Sigmoid colon (tissue), 7 donors: ENCODE data around the gene TARM1. TPM values are rescaled to one million over a fixed set of nuclear protein-coding genes. Genes with fewer than 3 reads are reported as not detected.

ENCODE experiments used
- DNase-seq: peaks from one replicate; pipeline ENCODE4 v3.0.0-alpha.2; 2019
- H3K27ac ChIP-seq, 4 donors: fragments of 200-600 bp; sonication (generic); one replicate each; pipeline ENCODE4 v1.5.1; 2016 to 2019; ENCODE audit warnings: mild to moderate bottlenecking in 1 of 4
- H3K27me3 ChIP-seq, 3 donors: fragments of 200-600 bp; sonication (generic); one replicate each; pipeline ENCODE4 v1.5.1; 2019; ENCODE audit warnings: mild to moderate bottlenecking in 1 of 3
- H3K36me3 ChIP-seq, 4 donors: fragments of 200-600 bp; sonication (generic); one replicate each; pipeline ENCODE4 v1.5.1; 2016 to 2019
- H3K4me1 ChIP-seq, 4 donors: fragments of 200-600 bp; sonication (generic); one replicate each; pipeline ENCODE4 v1.5.1; 2017 to 2019
- H3K4me3 ChIP-seq, 4 donors: fragments of 200-600 bp; sonication (generic); one replicate each; pipeline ENCODE4 v1.5.1; 2017 to 2019; ENCODE audit warnings: mild to moderate bottlenecking in 2 of 4, moderate library complexity in 1 of 4
- H3K9me3 ChIP-seq, 4 donors: fragments of 200-600 bp in 3 of 4; sonication (generic) in 3 of 4; one replicate each; pipeline versions ENCODE4 v1.5.1 to v1.6.1; 2013 to 2019
- CTCF ChIP-seq, 4 experiments: fragments of 450-650 bp in 3 of 4; fragments of 200-600 bp in 1 of 4; IDR thresholded peaks; one replicate each; pipeline ENCODE4 v1.5.1; 2016 to 2019; ENCODE audit warnings: antibody characterized with exemption in 4 of 4, mild to moderate bottlenecking in 3 of 4, moderate library complexity in 2 of 4
- EP300 ChIP-seq, 4 donors: sonication (generic); formaldehyde crosslinking; IDR thresholded peaks; one replicate each; pipeline ENCODE4 v1.6.1; 2017; ENCODE audit warnings: antibody characterized with exemption in 4 of 4
- POLR2A ChIP-seq, 2 donors: fragments of 450-650 bp; IDR thresholded peaks; one replicate each; pipeline ENCODE4 v1.6.1; 2016; ENCODE audit warnings: antibody characterized with exemption in 2 of 2, mild to moderate bottlenecking in 2 of 2, moderate library complexity in 2 of 2
- POLR2AphosphoS5 ChIP-seq, 4 donors: sonication (generic); formaldehyde crosslinking; IDR thresholded peaks; one replicate each; pipeline ENCODE4 v1.6.1; 2017; ENCODE audit warnings: antibody characterized with exemption in 4 of 4
- WGBS, 2 donors: extraction: QIAGEN DNeasy Blood & Tissue Kit; methylation state at CpG; one replicate each; pipeline ENCODE4 v1.1.7; 2013; 5-methylcytosine and 5-hydroxymethylcytosine counted together
- intact Hi-C: fragments of 100-400 bp; cut with DNase I; formaldehyde crosslinking; loops from one replicate; pipeline ENCODE4 v1.15.1; 2023
- polyA plus RNA-seq, 3 donors: library from polyadenylated mRNA; stranded (reverse); fragments of 200-250 nt; gene quantifications; one replicate each; pipeline ENCODE4 v1.2.3, GENCODE V29; 2013
- total RNA-seq, 4 donors: library from RNA; depleted of rRNA; stranded (reverse); fragments of >200 nt; gene quantifications; one replicate each; pipeline ENCODE4 v1.1.0, GENCODE V29; 2016
- donor health status: healthy with polysubstance abuse.
- donor health status: Bipolar disorder and iron deficiency.
- donor health status: healthy.

Gene TARM1
- total and polyA plus RNA-seq, 7 donors: not detected

GRCh38 chr19:54114340-54115108 is 33.4 kb upstream of the TARM1 start:
- 12 to 32% methylated on average over 28 of the region's 28 CpGs for WGBS, 2 donors
- intact Hi-C loops: loop anchor here (1.0 to 2.0 kb wide), 2 partner anchors 12 to 22 kb away; partner anchors contain the start of genes CNOT3 and NDUFA3
- Histone ChIP-seq H3K36me3 (peaks cover 0 to 41% (median 21%) of the 10 kb centered on the region in 4 donors), H3K27me3 (no peaks in the 10 kb centered on the region), H3K4me3 (peak overlapping the region; percentile 67 to 89 (median 72)), H3K9me3 (no peaks in the 10 kb centered on the region), H3K27ac (peak overlapping the region; percentile 87 to 89 (median 88)), H3K4me1 (peaks cover 2 to 29% (median 25%) of the 10 kb centered on the region in 4 donors)
- DNase-seq: no peak
- TF ChIP-seq POLR2AphosphoS5 (IDR thresholded peaks at IDR 0.05): no peak
- no peak for TF ChIP-seq CTCF (IDR thresholded peaks at IDR 0.05)
- no peak for TF ChIP-seq POLR2A (IDR thresholded peaks at IDR 0.05)
- no peak for TF ChIP-seq EP300 (IDR thresholded peaks at IDR 0.05)

GRCh38 chr19:54109651-54110050 is 28.5 kb upstream of the TARM1 start:
- WGBS, 2 donors: 80 to 84% methylated on average over 6 of the region's 6 CpGs
- intact Hi-C loops: no loop called here
- Histone ChIP-seq H3K27me3 (no peaks in the 10 kb centered on the region), H3K4me3 (no peak overlapping the region), H3K27ac (no peak overlapping the region), H3K9me3 (no peaks in the 10 kb centered on the region), H3K36me3 (peaks cover 8 to 67% (median 42%) of the 10 kb centered on the region in 4 donors), H3K4me1 (peaks cover 0 to 11% (median 8%) of the 10 kb centered on the region in 4 donors)
- no peak for DNase-seq
- TF ChIP-seq POLR2A (IDR thresholded peaks at IDR 0.05) (no peak), EP300 (IDR thresholded peaks at IDR 0.05) (no peak), CTCF (IDR thresholded peaks at IDR 0.05) (no peak), POLR2AphosphoS5 (IDR thresholded peaks at IDR 0.05) (no peak)

GRCh38 chr19:54108496-54108895 is 27.3 kb upstream of the TARM1 start:
- Histone ChIP-seq H3K4me1 (peaks cover 0 to 9% (median 8%) of the 10 kb centered on the region in 4 donors), H3K27me3 (no peaks in the 10 kb centered on the region), H3K4me3 (no peak overlapping the region), H3K9me3 (no peaks in the 10 kb centered on the region), H3K27ac (no peak overlapping the region), H3K36me3 (peaks cover 8 to 67% (median 42%) of the 10 kb centered on the region in 4 donors)
- no peak for TF ChIP-seq CTCF (IDR thresholded peaks at IDR 0.05)
- no peak for TF ChIP-seq POLR2AphosphoS5 (IDR thresholded peaks at IDR 0.05)
- no peak for TF ChIP-seq EP300 (IDR thresholded peaks at IDR 0.05)
- no peak for TF ChIP-seq POLR2A (IDR thresholded peaks at IDR 0.05)
- whole genome bisulfite sequencing, 2 donors: 78 to 87% methylated on average over 7 of the region's 7 CpGs
- intact Hi-C loops: no loop called here
- DNase-seq: no peak

- no peak for TF ChIP-seq POLR2AphosphoS5 (IDR thresholded peaks at IDR 0.05)
- TF ChIP-seq EP300 (IDR thresholded peaks at IDR 0.05): no peak
- TF ChIP-seq POLR2A (IDR thresholded peaks at IDR 0.05): no peak
- intact Hi-C loops: no loop called here
- no peaks in the 10 kb centered on the region for H3K27me3 ChIP-seq
- H3K4me3 ChIP-seq: no peak overlapping the region
- DNase-seq: peak; percentile 51
- peaks cover 8 to 67% (median 42%) of the 10 kb centered on the region in 4 donors for H3K36me3 ChIP-seq
- no peak overlapping the region for H3K27ac ChIP-seq
- H3K4me1 ChIP-seq: peaks cover 0 to 15% (median 13%) of the 10 kb centered on the region in 4 donors
- WGBS, 2 donors: 84 to 85% methylated on average over 21 of the region's 21 CpGs
- H3K9me3 ChIP-seq: no peaks in the 10 kb centered on the region
These were observed 26.8 kb upstream of the TARM1 start for GRCh38 chr19:54107876-54108490.

- TF ChIP-seq POLR2AphosphoS5 (IDR thresholded peaks at IDR 0.05): no peak
- no peak for TF ChIP-seq CTCF (IDR thresholded peaks at IDR 0.05)
- no peak for TF ChIP-seq POLR2A (IDR thresholded peaks at IDR 0.05)
- no peak for TF ChIP-seq EP300 (IDR thresholded peaks at IDR 0.05)
- Histone ChIP-seq H3K36me3 (peaks cover 8 to 62% (median 42%) of the 10 kb centered on the region in 4 donors), H3K4me1 (peaks cover 0 to 18% (median 16%) of the 10 kb centered on the region in 4 donors), H3K4me3 (no peak overlapping the region), H3K27ac (no peak overlapping the region), H3K9me3 (no peaks in the 10 kb centered on the region), H3K27me3 (no peaks in the 10 kb centered on the region)
- intact Hi-C loops: no loop called here
- peak; percentile 61 for DNase-seq
- 84 to 88% methylated on average over 15 of the region's 15 CpGs for WGBS, 2 donors
These were observed 25.6 kb upstream of the TARM1 start for GRCh38 chr19:54106716-54107115.
